ENCODE measurements around the gene PTPRE. TPM values are rescaled to one million over a fixed set of nuclear protein-coding genes. Genes with fewer than 3 reads are reported as not detected.
A peak's percentile ranks its signal among the peaks of the same experiment; 100 is the strongest.

Gene PTPRE
- total RNA-seq, 1 experiment from 2014 or later = 0.70 TPM

DNA sequence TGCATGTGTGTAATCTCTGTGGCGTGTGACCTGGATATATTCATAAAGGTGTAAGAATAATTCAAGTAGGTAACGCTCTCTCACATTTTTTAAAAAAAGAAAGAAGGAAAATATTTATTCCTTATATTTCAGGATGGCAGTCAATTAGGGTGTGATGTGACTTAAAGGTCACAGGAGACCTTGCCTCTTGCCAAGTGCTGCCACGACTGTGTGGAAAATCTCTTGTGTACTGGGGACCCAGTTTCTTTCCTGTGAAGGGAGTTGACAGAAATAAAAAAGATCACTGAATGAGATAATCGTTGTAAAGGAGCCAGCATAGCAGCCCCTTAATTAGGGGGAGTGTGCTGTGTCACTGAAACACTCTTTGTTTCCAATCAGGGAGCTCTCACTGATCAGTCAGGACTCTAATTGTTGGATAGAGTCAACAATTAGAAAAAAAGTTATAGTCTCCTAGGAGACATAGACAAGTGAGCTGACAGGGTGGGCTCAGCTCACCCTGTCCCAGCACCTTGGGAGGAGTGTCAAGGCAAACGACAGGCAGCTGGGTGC lies 31.1 kb downstream of the PTPRE start:
- no peaks in the 10 kb centered on the region for H3K27me3 ChIP-seq (ENCODE audit: insufficient read depth, low read length)
- no peak overlapping the region for H2BK12ac ChIP-seq (ENCODE audit: insufficient read length, low read depth, low read length)
- no peak overlapping the region for H3K27ac ChIP-seq (ENCODE audit: insufficient read length, low read depth, low read length)
- no peak for DNase-seq
- peaks cover 4% of the 10 kb centered on the region for H3K27me3 Mint-ChIP-seq (ENCODE audit: low read depth)
- no peaks in the 10 kb centered on the region; a peak in 1 of 7 replicates for H3K36me3 Mint-ChIP-seq (ENCODE audit: insufficient read depth in 1 of 3, low read depth in 3 of 3)
- peak overlapping the region in 1 of 3 experiments; percentile 67; a peak in 2 of 7 replicates for H3K27ac Mint-ChIP-seq
- no peaks in the 10 kb centered on the region; a peak in 1 of 5 replicates for H3K9me3 Mint-ChIP-seq
- no peak overlapping the region for H3K56ac ChIP-seq (ENCODE audit: insufficient read length, low read depth, low read length)
- no peak overlapping the region for H3K4me3 Mint-ChIP-seq
- no peak overlapping the region for H2AFZ ChIP-seq (ENCODE audit: low read length)
- H4K5ac ChIP-seq (ENCODE audit: insufficient read length, low read depth, low read length) = no peak overlapping the region
- peaks cover 4% of the 10 kb centered on the region; the same call in 1 of the 2 replicates for H3K4me1 ChIP-seq (ENCODE audit: insufficient read depth, low read length)
- H2BK20ac ChIP-seq (ENCODE audit: low read depth, low read length, poor library complexity, severe bottlenecking) = no peak overlapping the region
- no peaks in the 10 kb centered on the region for H3K79me1 ChIP-seq (ENCODE audit: insufficient read depth, low read depth, low read length, poor library complexity, severe bottlenecking)
- H3K23me2 ChIP-seq (ENCODE audit: insufficient read length, low read depth, low read length, poor library complexity, severe bottlenecking) = no peaks in the 10 kb centered on the region
- H2AK5ac ChIP-seq (ENCODE audit: insufficient read length, low read length) = no peak overlapping the region
- no peak overlapping the region for H3K23ac ChIP-seq (ENCODE audit: insufficient read length, low read depth, low read length)
- H2BK15ac ChIP-seq (ENCODE audit: low read depth, low read length) = no peak overlapping the region
- H3T11ph ChIP-seq (ENCODE audit: low read length) = no peak overlapping the region
- H3K4ac ChIP-seq (ENCODE audit: low read depth, low read length) = no peak overlapping the region
- no peak overlapping the region for H4K91ac ChIP-seq (ENCODE audit: insufficient read length, low read depth, low read length)
- no peaks in the 10 kb centered on the region for H3K9me3 ChIP-seq (ENCODE audit: control insufficient read depth, low read depth, low read length)
- TF ChIP-seq, protein P1, sequence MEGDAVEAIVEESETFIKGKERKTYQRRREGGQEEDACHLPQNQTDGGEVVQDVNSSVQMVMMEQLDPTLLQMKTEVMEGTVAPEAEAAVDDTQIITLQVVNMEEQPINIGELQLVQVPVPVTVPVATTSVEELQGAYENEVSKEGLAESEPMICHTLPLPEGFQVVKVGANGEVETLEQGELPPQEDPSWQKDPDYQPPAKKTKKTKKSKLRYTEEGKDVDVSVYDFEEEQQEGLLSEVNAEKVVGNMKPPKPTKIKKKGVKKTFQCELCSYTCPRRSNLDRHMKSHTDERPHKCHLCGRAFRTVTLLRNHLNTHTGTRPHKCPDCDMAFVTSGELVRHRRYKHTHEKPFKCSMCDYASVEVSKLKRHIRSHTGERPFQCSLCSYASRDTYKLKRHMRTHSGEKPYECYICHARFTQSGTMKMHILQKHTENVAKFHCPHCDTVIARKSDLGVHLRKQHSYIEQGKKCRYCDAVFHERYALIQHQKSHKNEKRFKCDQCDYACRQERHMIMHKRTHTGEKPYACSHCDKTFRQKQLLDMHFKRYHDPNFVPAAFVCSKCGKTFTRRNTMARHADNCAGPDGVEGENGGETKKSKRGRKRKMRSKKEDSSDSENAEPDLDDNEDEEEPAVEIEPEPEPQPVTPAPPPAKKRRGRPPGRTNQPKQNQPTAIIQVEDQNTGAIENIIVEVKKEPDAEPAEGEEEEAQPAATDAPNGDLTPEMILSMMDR (conservative IDR thresholded peaks at IDR 0.05) = no peak
- no peak overlapping the region for H3K18ac ChIP-seq (ENCODE audit: insufficient read length, low read depth, low read length)
- no peaks in the 10 kb centered on the region for H4K20me1 ChIP-seq (ENCODE audit: control insufficient read depth, insufficient read depth, insufficient read length)
- H2BK5ac ChIP-seq (ENCODE audit: insufficient read length, low read length) = no peak overlapping the region
- no CpG with 5 or more reads among the region's 5 CpGs for WGBS (ENCODE audit: extremely low coverage, insufficient read length, low lambda C conversion rate)
- H2BK120ac ChIP-seq (ENCODE audit: low read depth, low read length, poor library complexity, severe bottlenecking) = no peak overlapping the region
- H4K8ac ChIP-seq (replicated peaks; ENCODE audit: insufficient read length, low read depth, low read length) = no peak overlapping the region
- no peak overlapping the region for H3K14ac ChIP-seq (ENCODE audit: insufficient read depth, low read length)
- H3K4me1 Mint-ChIP-seq = peaks cover 12 to 16% of the 10 kb centered on the region in 2 experiments
- H3K79me2 ChIP-seq (ENCODE audit: insufficient read depth, low read length) = no peaks in the 10 kb centered on the region
- H3K4me2 ChIP-seq (ENCODE audit: insufficient read depth, insufficient read length, low read length) = no peak overlapping the region
- no peak overlapping the region for H3K9ac ChIP-seq (ENCODE audit: extremely low read depth, insufficient read length, low read length)

Data from H9 (cell line).